ENCODE data around the gene RASSF1.

The RASSF1 gene

GRCh38 chr3:50296721-50297383 lies 43.8 kb downstream of the RASSF1 start:
- Histone ChIP-seq H4K20me1 (ENCODE audit: insufficient read depth, low read length) (no peaks in the 10 kb centered on the region), H3K4me2 (ENCODE audit: low read length) (no peak overlapping the region), H2AFZ (ENCODE audit: low read length) (no peak overlapping the region), H3K9me3 (ENCODE audit: low read length) (no peaks in the 10 kb centered on the region), H3K4me1 (ENCODE audit: insufficient read depth, low read length, severe bottlenecking) (peaks cover 28% of the 10 kb centered on the region), H3K4me3 (ENCODE audit: low read depth, low read length, poor library complexity, severe bottlenecking) (no peak overlapping the region), H3K79me2 (ENCODE audit: insufficient read depth, low read length) (peaks cover 2% of the 10 kb centered on the region), H3K36me3 (ENCODE audit: insufficient read depth, low read length) (no peaks in the 10 kb centered on the region; the same call in 1 of the 2 replicates), H3K9me2 (ENCODE audit: low read depth, low read length) (no peaks in the 10 kb centered on the region), H3K9ac (ENCODE audit: low read length) (no peak overlapping the region), H3F3A (ENCODE audit: insufficient read depth, low read length) (no peaks in the 10 kb centered on the region), H3K27me3 (ENCODE audit: insufficient read depth, low read length) (no peaks in the 10 kb centered on the region), H3K27ac (ENCODE audit: low read depth, low read length, poor library complexity, severe bottlenecking) (no peak overlapping the region)
- TF ChIP-seq CTCF (IDR thresholded peaks at IDR 0.05; ENCODE audit: low read length) (no peak), EZH2 (IDR thresholded peaks at IDR 0.05; ENCODE audit: borderline replicate concordance, low read length) (no peak)

GRCh38 chr3:50295553-50296431 lies 44.8 kb downstream of the RASSF1 start:
- Histone ChIP-seq H3K9ac (ENCODE audit: low read length) (no peak overlapping the region), H2AFZ (ENCODE audit: low read length) (no peak overlapping the region), H3K79me2 (ENCODE audit: insufficient read depth, low read length) (peaks cover 10% of the 10 kb centered on the region), H3K27ac (ENCODE audit: low read depth, low read length, poor library complexity, severe bottlenecking) (no peak overlapping the region), H3K4me3 (ENCODE audit: low read depth, low read length, poor library complexity, severe bottlenecking) (no peak overlapping the region), H3K36me3 (ENCODE audit: insufficient read depth, low read length) (no peaks in the 10 kb centered on the region; the same call in 1 of the 2 replicates), H4K20me1 (ENCODE audit: insufficient read depth, low read length) (no peaks in the 10 kb centered on the region), H3K27me3 (ENCODE audit: insufficient read depth, low read length) (no peaks in the 10 kb centered on the region), H3K4me2 (ENCODE audit: low read length) (no peak overlapping the region), H3K9me3 (ENCODE audit: low read length) (no peaks in the 10 kb centered on the region), H3K9me2 (ENCODE audit: low read depth, low read length) (no peaks in the 10 kb centered on the region), H3F3A (ENCODE audit: insufficient read depth, low read length) (no peaks in the 10 kb centered on the region), H3K4me1 (ENCODE audit: insufficient read depth, low read length, severe bottlenecking) (peaks cover 34% of the 10 kb centered on the region)
- no peak for TF ChIP-seq CTCF (IDR thresholded peaks at IDR 0.05; ENCODE audit: low read length)
- no peak for TF ChIP-seq EZH2 (IDR thresholded peaks at IDR 0.05; ENCODE audit: borderline replicate concordance, low read length)

GRCh38 chr3:50294492-50295403 lies 45.9 kb downstream of the RASSF1 start:
- no peak for TF ChIP-seq CTCF (IDR thresholded peaks at IDR 0.05; ENCODE audit: low read length)
- TF ChIP-seq EZH2 (IDR thresholded peaks at IDR 0.05; ENCODE audit: borderline replicate concordance, low read length) = no peak
- Histone ChIP-seq H3K79me2 (ENCODE audit: insufficient read depth, low read length) (peaks cover 10% of the 10 kb centered on the region), H3K4me3 (ENCODE audit: low read depth, low read length, poor library complexity, severe bottlenecking) (no peak overlapping the region), H3K4me1 (ENCODE audit: insufficient read depth, low read length, severe bottlenecking) (peaks cover 29% of the 10 kb centered on the region), H4K20me1 (ENCODE audit: insufficient read depth, low read length) (no peaks in the 10 kb centered on the region), H3K27ac (ENCODE audit: low read depth, low read length, poor library complexity, severe bottlenecking) (no peak overlapping the region), H3K27me3 (ENCODE audit: insufficient read depth, low read length) (no peaks in the 10 kb centered on the region), H3F3A (ENCODE audit: insufficient read depth, low read length) (no peaks in the 10 kb centered on the region), H3K9me2 (ENCODE audit: low read depth, low read length) (no peaks in the 10 kb centered on the region), H2AFZ (ENCODE audit: low read length) (no peak overlapping the region), H3K4me2 (ENCODE audit: low read length) (no peak overlapping the region), H3K36me3 (ENCODE audit: insufficient read depth, low read length) (peaks cover 10% of the 10 kb centered on the region), H3K9me3 (ENCODE audit: low read length) (no peaks in the 10 kb centered on the region), H3K9ac (ENCODE audit: low read length) (no peak overlapping the region)

Data from OCI-LY1 (cell line).